BLaER1 treated with 17β-estradiol and CSF1 and Interleukin-3, amounts not matched to agents 10 nM and 100 nM (cell line): ENCODE results near the gene CCDC107.
"Not testable (repeated sequence)": the region's sequence is repeated elsewhere in the genome, so short reads cannot be mapped to it uniquely, and the experiment has no call there.

Experiments
- H3K27ac ChIP-seq, 11 experiments: shearing (Covaris generic); formaldehyde crosslinking; 2 replicates each; pipeline ENCODE4 v1.8.1; 2022
- H3K27me3 ChIP-seq, 11 experiments: shearing (Covaris generic); formaldehyde crosslinking; 2 replicates each; pipeline ENCODE4 v1.8.1; 2022
- H3K36me3 ChIP-seq, 11 experiments: shearing (Covaris generic); formaldehyde crosslinking; 2 replicates each; pipeline ENCODE4 v1.8.1; 2022
- H3K4me1 ChIP-seq, 10 experiments: shearing (Covaris generic); formaldehyde crosslinking; 2 replicates each; pipeline ENCODE4 v1.8.1; 2022
- H3K4me2 ChIP-seq, 11 experiments: shearing (Covaris generic); formaldehyde crosslinking; 2 replicates each; pipeline ENCODE4 v1.8.1; 2022
- H3K4me3 ChIP-seq, 10 experiments: shearing (Covaris generic); formaldehyde crosslinking; 2 replicates each; pipeline ENCODE4 v1.8.1; 2022
- H3K9ac ChIP-seq, 11 experiments: shearing (Covaris generic); formaldehyde crosslinking; 2 replicates each; pipeline ENCODE4 v1.8.1; 2022
- H3K9me3 ChIP-seq, 11 experiments: shearing (Covaris generic); formaldehyde crosslinking; replicated peaks in 1 of 11; 2 replicates each; pipeline ENCODE4 v1.8.1; 2022
- H4K20me1 ChIP-seq, 11 experiments: shearing (Covaris generic); formaldehyde crosslinking; 2 replicates each; pipeline ENCODE4 v1.8.1; 2022
- Cebpa-rat ChIP-seq, 11 experiments: shearing (Covaris generic); IDR thresholded peaks; 2 replicates each; pipeline ENCODE4 v1.8.1; 2022

CCDC107 gene

GRCh38 chr9:35643046-35643445, 15.0 kb upstream of the CCDC107 start:
- Histone ChIP-seq H3K4me1 (peaks cover 90 to 96% (median 92%) of the 10 kb centered on the region in 10 experiments), H3K9ac (no peak overlapping the region), H3K27ac (peak overlapping the region in 9 of 11 experiments; percentile 11 to 92 (median 87); a peak in 16 of 22 replicates), H3K27me3 (no peaks in the 10 kb centered on the region), H3K36me3 (peaks cover 0 to 9% (median 7%) of the 10 kb centered on the region in 11 experiments; a peak in 8 of 22 replicates), H4K20me1 (no peaks in the 10 kb centered on the region), H3K4me2 (peak overlapping the region; percentile 91 to 99 (median 97)), H3K4me3 (no peak overlapping the region), H3K9me3 (peaks cover 0 to 22% (median 13%) of the 10 kb centered on the region in 11 experiments; a peak in 16 of 22 replicates)
- TF ChIP-seq Cebpa-rat (IDR thresholded peaks at IDR 0.05) = no peak

DNA sequence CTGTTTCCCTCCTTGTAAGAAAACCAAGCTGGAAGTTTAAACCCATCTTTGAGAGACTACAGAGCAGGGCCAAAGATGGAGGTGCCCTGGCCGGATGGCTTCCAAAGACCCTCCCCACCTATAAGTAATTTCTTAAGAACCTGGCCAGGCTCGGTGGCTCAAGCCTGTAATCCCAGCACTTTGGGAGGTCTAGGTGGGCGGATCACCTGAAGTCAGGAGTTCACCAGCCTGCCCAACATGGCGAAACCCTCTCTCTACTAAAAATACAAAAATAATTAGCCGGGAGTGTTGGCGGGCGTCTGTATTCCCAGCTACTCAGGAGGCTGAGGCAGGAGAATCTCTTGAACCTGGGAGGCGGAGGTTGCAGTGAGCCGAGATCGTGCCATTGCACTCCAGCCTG, 12.4 kb upstream of the CCDC107 start:
- peak overlapping the region; percentile 83 to 92 (median 89) for H3K27ac ChIP-seq
- peak overlapping the region; percentile 81 to 95 (median 87) for H3K9ac ChIP-seq
- H3K4me1 ChIP-seq = peaks cover 90 to 98% (median 93%) of the 10 kb centered on the region in 10 experiments
- H3K4me2 ChIP-seq = peak overlapping the region; percentile 91 to 99 (median 97)
- peak overlapping the region; percentile 61 to 74 (median 72) for H3K4me3 ChIP-seq
- H3K36me3 ChIP-seq, H3K27me3 ChIP-seq, H4K20me1 ChIP-seq: not testable (repeated sequence)
- peaks cover 0 to 12% (median 5%) of the 10 kb centered on the region in 11 experiments; a peak in 16 of 22 replicates for H3K9me3 ChIP-seq

DNA sequence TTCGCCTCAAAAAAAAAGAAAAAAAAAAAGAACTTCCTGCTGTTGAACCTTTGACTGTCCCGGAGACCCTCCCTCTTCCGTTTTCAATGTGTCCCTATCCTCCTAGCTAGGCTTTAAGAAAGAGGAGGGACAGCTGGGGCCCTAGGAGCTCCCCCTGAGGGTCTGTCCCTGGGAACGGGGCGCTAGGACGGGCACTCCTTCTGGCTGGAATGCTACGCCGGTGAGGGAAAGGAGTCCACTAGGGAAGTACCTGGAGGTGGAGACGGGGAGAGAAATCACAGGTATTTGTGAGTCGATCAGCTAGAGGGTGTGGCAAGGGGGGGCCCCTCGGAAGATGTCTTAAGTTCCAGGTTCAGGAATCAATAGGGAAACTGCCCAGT, 11.9 kb upstream of the CCDC107 start:
- peak overlapping the region; percentile 83 to 92 (median 89) for H3K27ac ChIP-seq

GRCh38 chr9:35646533-35647265, 11.4 kb upstream of the CCDC107 start:
- TF ChIP-seq Cebpa-rat (IDR thresholded peaks at IDR 0.05) = no peak
- peak overlapping the region; percentile 81 to 95 (median 87) for H3K9ac ChIP-seq

More for the DNA sequence above, 11.9 kb upstream of the CCDC107 start:
- Histone ChIP-seq H3K27me3 (no peaks in the 10 kb centered on the region), H3K36me3 (peaks cover 0 to 4% (median 0%) of the 10 kb centered on the region in 11 experiments; a peak in 1 of 22 replicates), H3K4me1 (peaks cover 90 to 98% (median 94%) of the 10 kb centered on the region in 10 experiments), H3K9me3 (peaks cover 0 to 8% (median under 1%) of the 10 kb centered on the region in 11 experiments; a peak in 12 of 22 replicates), H4K20me1 (no peaks in the 10 kb centered on the region), H3K9ac (peak overlapping the region; percentile 81 to 95 (median 87)), H3K4me3 (peak overlapping the region; percentile 61 to 74 (median 72)), H3K4me2 (peak overlapping the region; percentile 91 to 99 (median 97))
- no peak for TF ChIP-seq Cebpa-rat (IDR thresholded peaks at IDR 0.05)

DNA sequence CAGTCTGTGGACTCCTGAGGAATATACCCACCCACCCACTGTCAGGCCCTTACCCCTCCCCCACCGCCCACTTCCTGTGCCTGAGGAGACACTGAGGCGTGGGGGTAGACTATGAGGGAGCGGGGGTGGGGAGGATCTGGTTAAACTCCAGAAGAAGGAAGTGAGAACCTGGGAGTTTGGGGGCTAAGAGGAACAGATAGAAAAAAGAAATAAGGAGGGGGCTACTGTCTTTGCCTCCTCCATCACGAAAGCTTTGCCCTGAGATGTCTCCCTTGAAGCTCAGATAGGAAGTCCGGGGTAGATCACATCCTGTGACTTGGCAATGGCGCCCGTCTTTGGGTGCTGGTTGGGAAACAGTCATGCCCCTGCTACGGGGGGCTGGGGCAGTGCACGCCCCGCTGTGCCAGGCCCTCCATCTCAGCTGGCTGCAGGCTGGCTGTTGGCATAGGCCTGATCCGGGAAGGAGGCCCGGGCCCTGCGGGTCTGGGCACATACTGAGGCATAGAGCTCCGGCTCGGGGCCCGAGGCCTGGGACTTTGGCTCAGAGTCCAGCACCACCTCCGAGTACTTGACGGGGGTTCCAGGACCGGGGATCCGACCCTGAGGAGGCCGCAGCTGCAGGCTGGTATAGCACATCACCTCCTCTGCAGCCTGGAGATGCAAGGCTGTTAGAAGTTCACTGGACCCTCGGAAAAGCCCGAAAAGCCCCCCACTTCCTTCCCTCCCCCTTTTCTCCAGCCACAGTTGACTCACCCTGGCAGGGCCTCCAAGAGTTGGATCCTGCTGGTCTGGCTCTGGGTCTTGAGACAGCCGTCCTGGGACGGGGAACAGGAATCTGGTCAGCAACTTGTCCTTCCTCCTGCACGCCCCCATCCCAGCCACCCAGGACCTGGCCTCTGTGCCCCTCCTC, 8.4 kb upstream of the CCDC107 start:
- Histone ChIP-seq H3K4me1 (peaks cover 75 to 87% (median 81%) of the 10 kb centered on the region in 10 experiments), H3K27me3 (no peaks in the 10 kb centered on the region), H4K20me1 (no peaks in the 10 kb centered on the region), H3K9ac (peak overlapping the region; percentile 53 to 77 (median 71); a peak in 21 of 22 replicates), H3K27ac (peak overlapping the region; percentile 47 to 92 (median 86)), H3K4me2 (peak overlapping the region; percentile 91 to 99 (median 97)), H3K9me3 (no peaks in the 10 kb centered on the region), H3K36me3 (no peaks in the 10 kb centered on the region), H3K4me3 (peak overlapping the region; percentile 13 to 63 (median 50); a peak in 19 of 20 replicates)
- no peak for TF ChIP-seq Cebpa-rat (IDR thresholded peaks at IDR 0.05)

More at GRCh38 chr9:35646533-35647265, 11.4 kb upstream of the CCDC107 start:
- peaks cover 90 to 98% (median 94%) of the 10 kb centered on the region in 10 experiments for H3K4me1 ChIP-seq
- peak overlapping the region; percentile 91 to 99 (median 97) for H3K4me2 ChIP-seq
- 0 out of 22 replicates have a peak, but pooled peaks cover 0 to 4% (median 0%) of the 10 kb centered on the region in 11 experiments for H3K36me3 ChIP-seq
- peaks cover 0 to 3% (median 0%) of the 10 kb centered on the region in 11 experiments; a peak in 3 of 22 replicates for H3K9me3 ChIP-seq
- H3K27ac ChIP-seq = peak overlapping the region; percentile 83 to 92 (median 89)
- H4K20me1 ChIP-seq = no peaks in the 10 kb centered on the region
- no peaks in the 10 kb centered on the region for H3K27me3 ChIP-seq
- H3K4me3 ChIP-seq = peak overlapping the region; percentile 61 to 74 (median 72)

GRCh38 chr9:35650341-35651158, 7.5 kb upstream of the CCDC107 start, which contains the start of gene SIT1:
SIT1 (minus strand) TSS chr9:35650931; CDS start chr9:35650853, 78 bp downstream.
- no peaks in the 10 kb centered on the region for H4K20me1 ChIP-seq
- no peak for TF ChIP-seq Cebpa-rat (IDR thresholded peaks at IDR 0.05)
- H3K4me3 ChIP-seq = peak within 1 kb of the TSS; percentile 13 to 63 (median 50); a peak in 19 of 20 replicates
- H3K27ac ChIP-seq = peak within 1 kb of the TSS; percentile 47 to 92 (median 86)
- H3K9me3 ChIP-seq = no peaks in the 10 kb centered on the region
- peak within 1 kb of the TSS; percentile 53 to 77 (median 71); a peak in 21 of 22 replicates for H3K9ac ChIP-seq
- H3K27me3 ChIP-seq = no peaks in the 10 kb centered on the region
- peak within 1 kb of the TSS; percentile 91 to 99 (median 97) for H3K4me2 ChIP-seq
- H3K36me3 ChIP-seq = no peaks in the 10 kb centered on the region
- peaks cover 67 to 81% (median 73%) of the 10 kb centered on the region in 10 experiments for H3K4me1 ChIP-seq

DNA sequence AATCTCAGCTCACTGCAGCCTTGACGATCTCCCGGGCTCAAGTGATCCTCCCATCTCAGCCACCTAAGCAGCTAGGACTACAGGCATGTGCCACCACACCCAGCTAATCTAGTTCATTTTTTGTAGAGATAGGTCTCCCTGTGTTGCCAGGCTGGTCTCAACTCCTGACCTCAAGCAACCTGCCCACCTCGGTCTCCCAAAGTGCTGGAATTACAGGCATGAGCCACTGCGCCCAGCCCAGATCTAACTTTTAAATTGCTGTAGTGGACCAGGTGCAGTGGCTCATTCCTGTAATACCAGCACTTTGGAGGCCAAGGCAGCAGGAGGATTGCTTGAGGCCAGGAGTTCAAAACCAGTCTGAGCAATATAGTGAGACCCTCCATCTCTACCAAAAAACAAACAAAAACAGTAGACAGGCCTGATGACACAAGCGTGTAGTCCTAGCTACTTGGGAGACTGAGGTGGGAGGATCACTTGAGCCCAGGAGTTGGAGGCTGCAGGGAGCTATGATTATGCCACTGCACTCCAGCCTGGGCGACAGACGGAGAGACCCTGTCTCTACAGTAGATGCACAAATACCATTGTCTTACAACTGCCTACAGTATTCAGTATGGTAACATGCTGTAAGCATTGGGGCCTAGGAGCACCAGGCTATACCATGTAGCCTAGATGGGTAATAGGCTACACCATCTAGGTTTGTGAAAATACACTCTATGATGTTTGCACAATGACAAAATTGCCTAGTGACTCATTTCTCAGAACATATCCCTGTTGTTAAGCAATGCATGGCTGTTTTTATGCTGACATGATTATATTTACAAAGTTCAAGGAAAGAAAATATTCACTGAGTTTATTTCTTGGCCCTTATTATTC, 5.9 kb upstream of the CCDC107 start:
- Histone ChIP-seq H3K4me2 (peak overlapping the region; percentile 91 to 99 (median 97); a peak in 21 of 22 replicates), H3K4me3 (no peak overlapping the region), H3K4me1 (peaks cover 65 to 83% (median 74%) of the 10 kb centered on the region in 10 experiments), H3K9me3 (no peaks in the 10 kb centered on the region), H3K36me3 (no peaks in the 10 kb centered on the region), H4K20me1 (no peaks in the 10 kb centered on the region), H3K27me3 (no peaks in the 10 kb centered on the region), H3K9ac (peak overlapping the region in 2 of 11 experiments; percentile 6 to 44; a peak in 2 of 22 replicates), H3K27ac (peak overlapping the region in 6 of 11 experiments; percentile 11 to 86 (median 32); a peak in 9 of 22 replicates)
- peak in 1 of 11 experiments; percentile 42; a peak in 1 of 22 replicates for TF ChIP-seq Cebpa-rat (IDR thresholded peaks at IDR 0.05)
